H9 (cell line): Measurements from ENCODE around the gene STRA6. TPM values are rescaled to one million over a fixed set of nuclear protein-coding genes. Genes with fewer than 3 reads are reported as not detected.

Experiments
- DNase-seq: peaks from one replicate; pipeline ENCODE4 v3.0.0-alpha.2; 2017
- H2AFZ ChIP-seq: one replicate; pipeline ENCODE4 v1.6.1; 2013; ENCODE audit warnings: mild to moderate bottlenecking, low read length, control low read depth, moderate library complexity
- H2AK5ac ChIP-seq: 2 replicates; pipeline ENCODE4 v1.6.1; 2013; ENCODE audit warnings: low read length, control low read depth, mixed read lengths; ENCODE audit not compliant: insufficient read length
- H2BK120ac ChIP-seq: one replicate; pipeline ENCODE4 v1.6.1; 2013; ENCODE audit warnings: low read depth, mild to moderate bottlenecking, low read length, control low read depth, inconsistent platforms; ENCODE audit not compliant: poor library complexity, severe bottlenecking
- H2BK12ac ChIP-seq: 2 replicates; pipeline ENCODE4 v1.6.1; 2013; ENCODE audit warnings: low read length, control low read depth, mixed read lengths, low read depth; ENCODE audit not compliant: insufficient read length
- H2BK15ac ChIP-seq: 2 replicates; pipeline ENCODE4 v1.6.1; 2013; ENCODE audit warnings: low read depth, low read length, control low read depth
- H2BK20ac ChIP-seq: one replicate; pipeline ENCODE4 v1.6.1; 2013; ENCODE audit warnings: low read depth, mild to moderate bottlenecking, low read length, control low read depth, inconsistent platforms; ENCODE audit not compliant: poor library complexity, severe bottlenecking
- H2BK5ac ChIP-seq: 2 replicates; pipeline ENCODE4 v1.6.1; 2013; ENCODE audit warnings: low read length, control low read depth, mixed read lengths; ENCODE audit not compliant: insufficient read length
- H3K14ac ChIP-seq: 2 replicates; pipeline ENCODE4 v1.6.1; 2013; ENCODE audit warnings: low read length, control low read depth; ENCODE audit not compliant: insufficient read depth
- H3K18ac ChIP-seq: 2 replicates; pipeline ENCODE4 v1.6.1; 2013; ENCODE audit warnings: low read depth, mild to moderate bottlenecking, mixed read lengths, low read length, control low read depth; ENCODE audit not compliant: insufficient read length
- H3K23ac ChIP-seq: 2 replicates; pipeline ENCODE4 v1.6.1; 2013; ENCODE audit warnings: low read length, control low read depth, mixed read lengths, low read depth; ENCODE audit not compliant: insufficient read length
- H3K23me2 ChIP-seq: 2 replicates; pipeline ENCODE4 v1.6.1; 2013; ENCODE audit warnings: low read depth, mild to moderate bottlenecking, mixed read lengths, low read length, control low read depth; ENCODE audit not compliant: insufficient read length, poor library complexity, severe bottlenecking
- H3K27ac ChIP-seq: 2 replicates; pipeline ENCODE4 v1.5.1; 2013; ENCODE audit warnings: low read length, control low read depth, mixed read lengths, low read depth; ENCODE audit not compliant: insufficient read length
- H3K27me3 ChIP-seq: 2 replicates; pipeline ENCODE4 v1.6.1; 2013; ENCODE audit warnings: low read length, control low read depth, inconsistent platforms; ENCODE audit not compliant: insufficient read depth
- H3K4ac ChIP-seq: 2 replicates; pipeline ENCODE4 v1.6.1; 2013; ENCODE audit warnings: low read depth, mild to moderate bottlenecking, control low read depth, inconsistent platforms, low read length, moderate library complexity
- H3K4me1 ChIP-seq: 2 replicates; pipeline ENCODE4 v1.6.1; 2013; ENCODE audit warnings: low read length, control low read depth, inconsistent platforms; ENCODE audit not compliant: insufficient read depth
- H3K4me2 ChIP-seq: 2 replicates; pipeline ENCODE4 v1.6.1; 2013; ENCODE audit warnings: low read length, control low read depth, mixed read lengths; ENCODE audit not compliant: insufficient read length, insufficient read depth
- H3K56ac ChIP-seq: 2 replicates; pipeline ENCODE4 v1.6.1; 2013; ENCODE audit warnings: low read depth, mild to moderate bottlenecking, mixed read lengths, low read length, control low read depth; ENCODE audit not compliant: insufficient read length
- H3K79me1 ChIP-seq: 2 replicates; pipeline ENCODE4 v1.6.1; 2013; ENCODE audit warnings: low read depth, mild to moderate bottlenecking, moderate library complexity, low read length, control low read depth, inconsistent platforms; ENCODE audit not compliant: insufficient read depth, poor library complexity, severe bottlenecking
- H3K79me2 ChIP-seq: 2 replicates; pipeline ENCODE4 v1.6.1; 2013; ENCODE audit warnings: low read length, control low read depth, inconsistent platforms; ENCODE audit not compliant: insufficient read depth
- H3K9ac ChIP-seq: 2 replicates; pipeline ENCODE4 v1.6.1; 2013; ENCODE audit warnings: low read length, control low read depth, mixed read lengths; ENCODE audit not compliant: insufficient read length; ENCODE audit errors: extremely low read depth
- H3K9me3 ChIP-seq: one replicate; pipeline ENCODE4 v1.6.1; 2013; ENCODE audit warnings: low read depth, low read length, inconsistent platforms; ENCODE audit not compliant: control insufficient read depth
- H3T11ph ChIP-seq: one replicate; pipeline ENCODE4 v1.6.1; 2013; ENCODE audit warnings: mild to moderate bottlenecking, low read length, control low read depth, inconsistent platforms
- H4K20me1 ChIP-seq: one replicate; pipeline ENCODE4 v1.6.1; 2013; ENCODE audit not compliant: control insufficient read depth, insufficient read length, insufficient read depth
- H4K5ac ChIP-seq: 2 replicates; pipeline ENCODE4 v1.6.1; 2013; ENCODE audit warnings: low read depth, mild to moderate bottlenecking, mixed read lengths, low read length, control low read depth; ENCODE audit not compliant: insufficient read length
- H4K8ac ChIP-seq: replicated peaks from 2 replicates; pipeline ENCODE4 v1.6.1; 2013; ENCODE audit warnings: low read length, control low read depth, mixed read lengths, low read depth; ENCODE audit not compliant: insufficient read length
- H4K91ac ChIP-seq: 2 replicates; pipeline ENCODE4 v1.6.1; 2013; ENCODE audit warnings: low read depth, mild to moderate bottlenecking, moderate library complexity, mixed read lengths, low read length, control low read depth; ENCODE audit not compliant: insufficient read length
- H3K27ac Mint-ChIP-seq, 3 experiments: 2 replicates in 2 of 3; 3 replicates in 1 of 3; pipeline ENCODE4 v1.8.0; 2020 to 2021; ENCODE audit warnings: mixed read lengths in 3 of 3, mild to moderate bottlenecking in 1 of 3, moderate library complexity in 1 of 3
- H3K27me3 Mint-ChIP-seq: 2 replicates; pipeline ENCODE4 v1.8.0; 2021; ENCODE audit warnings: low read depth, mild to moderate bottlenecking, moderate library complexity, mixed read lengths
- H3K36me3 Mint-ChIP-seq, 3 experiments: 2 replicates in 2 of 3; 3 replicates in 1 of 3; pipeline ENCODE4 v1.8.0; 2020 to 2021; ENCODE audit warnings: low read depth in 3 of 3, mixed read lengths in 3 of 3; ENCODE audit not compliant: insufficient read depth in 1 of 3
- H3K4me1 Mint-ChIP-seq, 2 experiments: 2 replicates each; pipeline ENCODE4 v1.8.0; 2020; ENCODE audit warnings: mixed read lengths in 2 of 2
- H3K4me3 Mint-ChIP-seq, 2 experiments: 2 replicates in 1 of 2; 3 replicates in 1 of 2; pipeline ENCODE4 v1.8.0; 2020 to 2021; ENCODE audit warnings: mild to moderate bottlenecking in 2 of 2, mixed read lengths in 2 of 2, moderate library complexity in 1 of 2
- H3K9me3 Mint-ChIP-seq, 2 experiments: 2 replicates in 1 of 2; 3 replicates in 1 of 2; pipeline ENCODE4 v1.8.0; 2020; ENCODE audit warnings: mild to moderate bottlenecking in 2 of 2, mixed read lengths in 2 of 2, moderate library complexity in 1 of 2
- WGBS: extraction: QIAGEN DNeasy Blood & Tissue Kit; methylation state at CpG from one replicate; pipeline ENCODE4 v1.1.7; 2013; ENCODE audit warnings: missing lambda C conversion rate, low lambda C conversion rate, mixed read lengths; ENCODE audit not compliant: insufficient read length; ENCODE audit errors: extremely low coverage; 5-methylcytosine and 5-hydroxymethylcytosine counted together
- total RNA-seq: library from RNA; stranded (reverse); gene quantifications from 2 replicates; pipeline ENCODE4 v1.2.1, GENCODE V29; 2021
- TF ChIP-seq, protein P1 (sequence below): fragments of 200-600 bp; sonication (generic); conservative IDR thresholded peaks from 3 replicates; pipeline ENCODE4 v1.8.0; 2021; ENCODE audit warnings: antibody characterized with exemption, mild to moderate bottlenecking

The STRA6 gene
- total RNA-seq, 1 experiment from 2014 or later, result 12.8 TPM

DNA sequence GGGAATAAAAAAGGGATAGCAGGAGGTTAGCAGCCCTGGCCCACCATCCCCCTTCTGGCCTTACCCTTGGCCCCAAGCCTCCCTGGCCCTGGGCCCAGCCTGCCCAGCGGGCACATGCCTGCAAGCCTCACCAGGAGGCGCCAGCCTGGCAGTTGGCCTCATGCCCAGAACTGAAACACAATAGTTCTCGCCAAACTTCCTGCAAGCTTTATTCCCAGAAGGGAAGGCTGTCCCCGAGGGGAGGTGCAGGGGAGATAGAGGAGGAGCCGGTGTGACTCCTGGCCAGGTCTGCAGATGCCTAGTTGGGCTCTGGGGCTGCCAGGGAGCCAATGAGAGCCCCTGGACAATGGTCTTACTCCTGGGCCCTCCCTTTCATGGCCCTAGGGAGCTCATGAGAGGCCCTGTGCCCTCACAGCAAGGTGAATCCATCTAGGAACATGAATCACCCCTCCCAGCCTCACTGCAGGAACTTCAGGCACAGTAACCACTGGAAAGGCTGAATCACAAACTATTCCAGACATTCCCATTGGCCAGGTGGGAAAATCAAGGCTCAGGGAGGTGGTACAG lies 37.5 kb upstream of the STRA6 start:
- Histone ChIP-seq H2AK5ac (no peak overlapping the region), H3K56ac (no peak overlapping the region), H2BK20ac (no peak overlapping the region), H2BK5ac (no peak overlapping the region), H3K27me3 (no peaks in the 10 kb centered on the region; the same call in 1 of the 2 replicates), H3K4me1 (peaks cover 4% of the 10 kb centered on the region; the same call in 1 of the 2 replicates), H4K91ac (no peak overlapping the region), H4K5ac (no peak overlapping the region), H3K23me2 (no peaks in the 10 kb centered on the region), H3K23ac (no peak overlapping the region), H2BK15ac (no peak overlapping the region), H3T11ph (no peak overlapping the region), H2BK12ac (no peak overlapping the region), H3K4ac (no peak overlapping the region), H4K8ac (no peak overlapping the region), H3K9me3 (no peaks in the 10 kb centered on the region), H2BK120ac (no peak overlapping the region), H3K27ac (no peak overlapping the region), H3K4me2 (no peak overlapping the region), H4K20me1 (no peaks in the 10 kb centered on the region), H2AFZ (no peak overlapping the region), H3K14ac (no peak overlapping the region), H3K18ac (no peak overlapping the region), H3K79me2 (no peaks in the 10 kb centered on the region), H3K9ac (no peak overlapping the region), H3K79me1 (no peaks in the 10 kb centered on the region)
- WGBS, result no CpG with 5 or more reads among the region's 5 CpGs
- Mint-ChIP-seq H3K9me3 (no peaks in the 10 kb centered on the region), H3K4me3 (no peak overlapping the region), H3K4me1 (peaks cover 35 to 50% of the 10 kb centered on the region in 2 experiments), H3K36me3 (no peaks in the 10 kb centered on the region), H3K27me3 (peaks cover 42% of the 10 kb centered on the region), H3K27ac (no peak overlapping the region)
- DNase-seq, result peak; percentile 77
- TF ChIP-seq, protein P1, sequence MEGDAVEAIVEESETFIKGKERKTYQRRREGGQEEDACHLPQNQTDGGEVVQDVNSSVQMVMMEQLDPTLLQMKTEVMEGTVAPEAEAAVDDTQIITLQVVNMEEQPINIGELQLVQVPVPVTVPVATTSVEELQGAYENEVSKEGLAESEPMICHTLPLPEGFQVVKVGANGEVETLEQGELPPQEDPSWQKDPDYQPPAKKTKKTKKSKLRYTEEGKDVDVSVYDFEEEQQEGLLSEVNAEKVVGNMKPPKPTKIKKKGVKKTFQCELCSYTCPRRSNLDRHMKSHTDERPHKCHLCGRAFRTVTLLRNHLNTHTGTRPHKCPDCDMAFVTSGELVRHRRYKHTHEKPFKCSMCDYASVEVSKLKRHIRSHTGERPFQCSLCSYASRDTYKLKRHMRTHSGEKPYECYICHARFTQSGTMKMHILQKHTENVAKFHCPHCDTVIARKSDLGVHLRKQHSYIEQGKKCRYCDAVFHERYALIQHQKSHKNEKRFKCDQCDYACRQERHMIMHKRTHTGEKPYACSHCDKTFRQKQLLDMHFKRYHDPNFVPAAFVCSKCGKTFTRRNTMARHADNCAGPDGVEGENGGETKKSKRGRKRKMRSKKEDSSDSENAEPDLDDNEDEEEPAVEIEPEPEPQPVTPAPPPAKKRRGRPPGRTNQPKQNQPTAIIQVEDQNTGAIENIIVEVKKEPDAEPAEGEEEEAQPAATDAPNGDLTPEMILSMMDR, result peak; percentile 42
